ENCODE results near the gene TECPR2.

DNA sequence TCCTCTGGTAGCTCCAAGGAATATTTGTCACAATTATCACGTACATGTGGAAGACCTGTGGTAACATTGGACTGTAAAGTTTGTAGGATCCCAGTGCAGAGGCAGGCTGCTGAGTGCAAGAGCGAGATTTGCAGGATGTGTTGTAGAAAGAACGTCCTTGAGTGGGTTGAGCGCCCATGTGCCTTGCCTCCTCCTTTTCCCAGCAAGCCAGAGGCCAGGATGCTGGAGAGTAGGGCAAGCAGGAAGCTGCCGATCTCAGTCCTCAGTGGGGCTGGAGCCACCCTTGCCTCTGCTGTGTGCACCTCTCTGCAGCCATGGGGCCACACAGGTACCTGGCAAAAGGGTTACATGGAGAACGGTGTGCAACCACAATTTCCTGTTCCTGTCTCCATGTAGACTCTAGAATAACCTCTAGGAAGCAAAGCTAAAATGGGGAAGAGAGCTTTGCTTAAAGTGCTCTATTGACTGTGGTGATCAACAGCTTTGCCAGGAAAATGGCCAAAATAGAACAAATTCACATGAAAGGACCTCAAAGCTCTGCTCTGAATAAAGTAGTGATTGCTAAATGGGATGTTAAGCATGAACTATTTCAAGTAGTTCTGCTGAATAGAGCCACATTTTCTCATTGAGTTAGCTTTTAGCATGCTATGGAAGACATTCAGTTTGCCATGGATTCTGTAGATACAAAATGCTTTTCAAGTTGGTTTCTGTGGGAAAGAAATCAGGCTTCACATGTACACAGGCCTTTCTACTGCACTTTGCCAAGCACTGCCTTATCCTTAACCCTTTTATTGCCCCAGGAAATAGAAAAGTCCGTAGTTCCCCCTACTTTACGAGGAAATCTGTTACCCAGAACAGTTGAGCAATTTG, 109.4 kb downstream of the TECPR2 start:
- TF ChIP-seq, protein P1, sequence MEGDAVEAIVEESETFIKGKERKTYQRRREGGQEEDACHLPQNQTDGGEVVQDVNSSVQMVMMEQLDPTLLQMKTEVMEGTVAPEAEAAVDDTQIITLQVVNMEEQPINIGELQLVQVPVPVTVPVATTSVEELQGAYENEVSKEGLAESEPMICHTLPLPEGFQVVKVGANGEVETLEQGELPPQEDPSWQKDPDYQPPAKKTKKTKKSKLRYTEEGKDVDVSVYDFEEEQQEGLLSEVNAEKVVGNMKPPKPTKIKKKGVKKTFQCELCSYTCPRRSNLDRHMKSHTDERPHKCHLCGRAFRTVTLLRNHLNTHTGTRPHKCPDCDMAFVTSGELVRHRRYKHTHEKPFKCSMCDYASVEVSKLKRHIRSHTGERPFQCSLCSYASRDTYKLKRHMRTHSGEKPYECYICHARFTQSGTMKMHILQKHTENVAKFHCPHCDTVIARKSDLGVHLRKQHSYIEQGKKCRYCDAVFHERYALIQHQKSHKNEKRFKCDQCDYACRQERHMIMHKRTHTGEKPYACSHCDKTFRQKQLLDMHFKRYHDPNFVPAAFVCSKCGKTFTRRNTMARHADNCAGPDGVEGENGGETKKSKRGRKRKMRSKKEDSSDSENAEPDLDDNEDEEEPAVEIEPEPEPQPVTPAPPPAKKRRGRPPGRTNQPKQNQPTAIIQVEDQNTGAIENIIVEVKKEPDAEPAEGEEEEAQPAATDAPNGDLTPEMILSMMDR (IDR thresholded peaks at IDR 0.05), result no peak
- no peak for TF ChIP-seq POLR2AphosphoS5 (IDR thresholded peaks at IDR 0.05)
- no peak for TF ChIP-seq POLR2A (IDR thresholded peaks at IDR 0.05)

Data from breast epithelium (tissue), 3 donors.